Bone marrow (tissue), 2 donors: ENCODE measurements around the gene ARPC1B.
"Not testable (repeated sequence)": the region's sequence is repeated elsewhere in the genome, so short reads cannot be mapped to it uniquely, and the experiment has no call there.

ENCODE experiments used
- DNase-seq, 2 donors: peaks; one replicate each; lab custom pipeline; 2025; lab: John Stamatoyannopoulos, UW

Gene ARPC1B

DNA sequence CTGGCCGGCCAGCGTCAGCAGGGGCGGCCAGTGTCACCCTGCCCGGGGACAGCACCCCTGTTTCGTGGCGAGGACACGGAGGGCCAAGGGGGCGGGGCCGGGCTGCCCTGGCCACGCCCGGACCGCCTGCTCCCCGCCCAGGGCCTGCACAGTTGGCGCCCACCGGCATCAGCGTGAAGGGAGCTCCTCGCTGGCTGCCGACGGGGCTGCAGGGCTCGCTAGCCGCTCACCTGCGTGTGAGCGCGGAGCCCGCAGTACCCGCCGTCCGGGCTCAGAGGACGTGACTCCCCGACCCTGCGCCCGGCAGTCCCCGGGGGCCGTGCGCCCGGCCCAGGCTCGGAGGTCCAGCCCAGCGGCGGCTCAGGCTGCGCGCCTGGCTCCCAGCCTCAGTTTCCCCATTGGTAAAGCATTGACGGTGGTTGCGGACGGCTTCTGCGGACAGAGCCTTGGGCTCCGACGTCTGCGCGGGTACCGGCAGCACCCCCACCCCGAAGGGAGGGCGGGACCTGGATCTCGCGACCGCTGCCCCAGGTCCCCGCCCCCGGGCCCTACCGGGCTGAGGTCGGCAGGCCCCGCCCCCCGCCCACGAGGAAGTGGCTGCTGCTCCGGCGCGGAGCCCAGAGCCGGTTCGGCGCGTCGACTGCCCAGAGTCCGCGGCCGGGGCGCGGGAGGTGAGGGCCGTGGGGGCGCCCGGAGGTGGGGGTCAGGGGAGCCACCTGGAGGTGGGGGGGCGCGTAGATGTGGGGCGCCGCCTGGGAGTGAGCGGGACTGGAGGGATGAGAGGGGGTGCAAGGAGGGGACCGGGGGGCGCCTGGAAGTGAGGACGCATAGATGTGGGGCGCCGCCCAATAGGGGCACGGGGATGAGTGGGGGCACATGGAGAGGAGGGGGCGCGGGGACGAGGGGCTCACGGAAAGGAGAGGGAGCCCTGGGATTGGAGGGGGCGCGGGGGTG, at the start of gene ARPC1B:
TSS of gene ARPC1B (plus strand) at position 620 of the 954 bp plus-strand sequence. CDS start 10,985 bp downstream, outside the sequence.
- DNase-seq, result peak; percentile 35 to 65

DNA sequence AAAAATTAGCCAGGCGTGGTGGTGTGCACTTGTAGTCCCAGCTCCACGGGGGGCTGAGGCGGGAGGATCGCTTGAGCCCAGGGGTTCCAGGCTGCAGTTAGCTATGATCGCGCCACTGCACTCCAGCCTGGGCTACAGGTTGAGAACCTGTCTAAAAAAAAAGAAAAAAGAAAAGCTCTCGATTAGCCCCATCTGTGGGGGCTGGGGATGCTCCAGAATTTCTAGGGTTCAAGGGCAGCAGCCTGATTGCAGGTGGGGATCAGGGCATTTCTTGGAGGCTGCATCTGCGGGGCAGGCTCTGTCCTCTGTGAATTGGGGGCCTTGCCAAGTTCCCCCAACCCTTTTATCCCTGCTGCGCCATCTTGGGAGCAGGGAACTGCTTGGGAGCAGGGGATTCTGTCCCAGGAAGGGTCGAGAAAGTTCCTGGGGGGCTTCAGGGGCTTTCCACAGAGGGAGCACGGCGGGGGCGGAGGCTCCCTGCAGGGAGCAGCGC, 49.5 kb upstream of the ARPC1B start:
- DNase-seq, result no peak

DNA sequence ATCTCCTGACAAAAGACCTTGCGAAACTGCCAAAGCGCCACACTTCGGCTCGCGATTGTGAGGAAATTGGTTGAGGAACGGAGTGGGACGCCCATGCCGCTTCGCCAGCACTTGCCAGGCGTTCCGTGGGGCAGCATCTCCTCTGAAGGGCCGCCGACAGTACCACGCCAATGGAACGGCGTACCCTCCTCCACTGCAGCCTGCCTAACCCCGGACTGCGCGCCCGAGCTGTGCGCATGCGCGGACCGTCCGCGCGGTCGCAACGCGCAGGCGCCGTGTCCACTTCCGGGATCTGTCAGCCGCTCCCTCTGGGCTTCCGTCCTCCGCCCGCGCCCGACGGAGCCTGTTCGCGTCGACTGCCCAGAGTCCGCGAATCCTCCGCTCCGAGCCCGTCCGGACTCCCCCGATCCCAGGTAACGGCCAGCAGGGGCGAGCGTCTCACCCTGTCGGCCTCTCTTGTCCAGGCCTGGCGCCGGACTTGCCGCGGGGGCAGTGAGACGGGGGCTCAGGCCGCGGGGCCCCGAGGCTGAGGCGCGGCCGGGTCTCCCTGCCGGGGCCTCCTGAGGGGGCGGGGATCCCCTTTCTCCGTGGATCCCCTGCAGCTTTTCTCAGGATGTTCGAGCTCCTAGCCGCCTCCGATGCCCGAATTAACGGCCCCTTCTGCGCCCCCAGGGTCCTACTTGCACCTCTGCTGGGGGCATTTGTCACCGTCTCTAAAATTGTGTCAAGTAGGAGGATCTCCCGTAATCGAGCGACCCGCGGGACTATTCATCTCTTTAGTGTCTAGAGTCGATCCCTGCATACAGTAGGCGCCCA, 48.7 kb upstream of the ARPC1B start, which contains the start of gene ARPC1A:
TSS of gene ARPC1A (plus strand) at position 307 of the 816 bp plus-strand sequence. CDS start 7,456 bp downstream, outside the sequence.
- peak; percentile 77 to 87 for DNase-seq

DNA sequence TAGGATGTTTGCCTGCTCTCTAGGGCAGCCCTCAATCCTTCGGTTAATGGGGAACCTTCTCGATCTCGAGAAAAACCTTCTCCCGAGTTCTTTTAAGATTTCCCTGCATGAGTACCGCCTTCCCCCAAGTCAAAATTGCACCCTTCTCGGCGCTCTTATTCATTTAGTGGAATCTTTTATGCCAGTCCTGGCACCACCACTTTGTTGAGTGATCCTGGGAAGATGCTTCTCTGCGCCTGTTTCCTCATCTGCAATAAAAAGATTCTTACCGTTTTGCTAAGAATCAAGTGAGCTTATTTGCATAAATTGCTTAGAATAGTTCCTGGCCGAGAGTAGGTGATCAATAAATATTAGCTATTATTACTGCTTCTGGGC, 48.1 kb upstream of the ARPC1B start:
- DNase-seq, result no peak

DNA sequence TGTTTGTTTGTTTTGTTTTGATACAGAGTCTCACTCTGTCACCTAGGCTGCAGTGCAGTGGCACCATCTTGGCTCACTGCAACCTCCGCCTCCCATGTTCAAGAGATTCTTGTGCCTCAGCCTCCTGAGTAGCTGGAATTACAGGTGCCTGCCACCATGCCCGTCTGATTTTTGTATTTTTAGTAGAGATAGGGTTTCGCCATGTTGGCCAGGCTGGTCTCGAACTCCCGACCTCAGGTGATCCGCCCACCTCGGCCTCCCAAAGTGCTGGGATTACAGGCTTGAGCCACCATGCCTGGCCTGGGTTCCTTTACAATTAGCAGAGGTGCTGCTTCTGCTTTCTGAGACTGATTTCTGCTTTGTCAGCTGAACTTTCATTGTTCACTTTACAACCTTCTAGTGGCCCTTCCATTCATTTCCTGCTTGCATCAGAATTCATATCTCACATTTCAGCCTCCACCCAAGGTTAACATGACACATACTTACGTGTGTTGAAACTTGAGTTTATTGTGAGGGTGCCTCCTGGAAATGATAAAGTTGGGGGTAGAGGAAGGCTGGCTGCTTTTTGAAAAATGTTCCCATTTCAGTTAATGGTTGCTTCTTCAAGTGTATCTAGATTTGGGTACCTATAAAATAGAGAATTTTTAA, 44.1 kb upstream of the ARPC1B start:
- peak in 1 of 2 donors; percentile 59 for DNase-seq

DNA sequence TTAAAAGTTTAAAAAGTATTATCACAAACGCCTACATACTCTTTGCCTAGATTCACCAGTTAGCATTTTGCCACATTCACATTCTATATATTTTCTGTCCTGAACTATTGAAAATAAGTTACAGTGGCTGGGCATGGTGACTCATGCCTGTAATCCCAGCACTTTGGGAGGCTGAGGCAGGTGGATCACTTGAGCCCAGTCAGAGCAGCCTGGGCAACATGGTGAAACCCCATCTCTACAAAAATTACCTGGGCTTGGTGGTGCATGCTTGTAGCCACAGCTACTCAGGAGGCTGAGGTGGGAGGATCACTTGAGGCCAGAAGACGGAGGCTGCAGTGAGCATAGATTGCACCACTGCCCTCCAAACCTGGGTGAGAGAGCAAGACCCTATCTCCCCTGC, 43.5 kb upstream of the ARPC1B start:
- DNase-seq, result no peak

DNA sequence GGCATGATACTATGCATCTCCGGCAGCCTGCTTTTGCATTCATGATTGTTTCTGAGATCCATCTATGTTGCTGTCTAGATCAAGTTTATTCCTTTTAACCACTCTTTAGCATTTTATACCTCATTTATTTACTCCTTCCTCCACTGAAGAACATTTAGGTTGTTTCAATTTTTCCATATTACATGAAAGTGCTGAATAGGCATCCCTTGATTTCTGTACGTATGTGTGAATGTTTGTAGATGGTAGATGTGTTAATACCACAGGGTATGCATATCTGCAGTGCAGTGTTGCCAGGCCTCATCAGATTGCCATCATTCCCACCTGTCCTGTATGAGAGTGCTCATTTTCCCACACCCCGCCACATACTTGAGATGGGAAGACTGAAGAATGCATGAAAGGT, 34.9 kb upstream of the ARPC1B start:
- no peak for DNase-seq

DNA sequence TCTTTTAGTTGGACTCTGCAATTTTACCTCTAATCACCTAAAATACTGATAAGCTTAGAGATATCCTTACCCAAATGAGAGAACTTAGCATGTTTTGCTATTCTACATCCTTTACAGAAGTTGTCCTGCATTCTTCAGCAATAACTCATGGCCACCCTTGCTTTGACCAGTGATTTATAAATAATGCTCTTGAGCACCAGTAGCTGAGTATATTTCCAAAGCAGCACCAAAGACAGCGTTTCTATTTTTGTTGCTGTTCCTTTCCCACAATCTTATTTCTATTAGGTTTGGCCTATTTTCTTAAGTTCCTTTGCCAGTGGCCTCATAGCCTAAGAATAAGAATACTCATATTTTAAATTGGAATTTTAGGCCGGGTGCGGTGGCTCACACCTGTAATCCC, 33.9 kb upstream of the ARPC1B start:
- DNase-seq, result no peak

DNA sequence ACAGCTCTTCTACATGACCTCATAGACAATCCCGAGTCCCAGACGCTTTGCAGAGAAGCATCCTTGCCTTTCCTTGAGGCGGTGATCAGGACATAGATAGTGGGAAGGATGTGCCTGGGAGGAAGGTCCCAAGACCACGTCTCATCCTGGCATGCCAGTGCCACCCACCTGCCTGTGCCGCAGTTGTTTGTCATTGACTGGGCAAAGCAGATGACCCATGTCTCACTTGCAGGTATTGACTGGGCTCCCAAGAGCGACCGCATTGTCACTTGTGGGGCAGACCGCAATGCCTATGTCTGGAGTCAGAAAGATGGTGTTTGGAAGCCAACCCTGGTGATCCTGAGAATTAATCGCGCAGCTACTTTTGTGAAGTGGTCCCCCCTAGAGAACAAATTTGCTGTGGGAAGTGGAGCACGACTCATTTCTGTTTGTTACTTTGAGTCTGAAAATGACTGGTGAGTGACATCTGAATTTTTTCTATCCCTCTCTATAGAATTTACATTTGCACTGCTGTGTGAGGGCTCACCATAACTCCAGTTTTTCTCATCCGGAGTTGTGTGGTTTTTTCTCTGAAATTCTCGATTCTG, 30.4 kb upstream of the ARPC1B start:
- no peak for DNase-seq

DNA sequence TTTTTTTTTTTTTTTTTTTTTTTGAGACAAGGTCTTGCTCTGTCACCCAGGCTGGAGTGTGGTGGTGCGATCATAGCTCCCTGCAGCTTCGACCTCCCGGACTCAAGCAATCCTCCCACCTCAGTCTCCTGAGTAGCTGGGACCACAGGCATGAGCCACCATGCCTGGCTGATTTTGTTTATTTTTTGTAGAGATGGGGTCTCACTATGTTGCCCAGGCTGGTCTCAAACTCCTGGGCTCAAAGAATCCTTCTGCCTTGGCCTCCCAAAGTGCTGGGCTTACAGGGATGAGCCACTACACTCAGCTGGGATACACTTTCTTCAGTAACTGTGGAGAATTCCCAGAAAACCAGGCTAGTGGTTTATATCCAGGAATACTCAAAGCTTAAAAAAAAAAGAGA, 23.9 kb upstream of the ARPC1B start:
- not testable (repeated sequence) for DNase-seq

DNA sequence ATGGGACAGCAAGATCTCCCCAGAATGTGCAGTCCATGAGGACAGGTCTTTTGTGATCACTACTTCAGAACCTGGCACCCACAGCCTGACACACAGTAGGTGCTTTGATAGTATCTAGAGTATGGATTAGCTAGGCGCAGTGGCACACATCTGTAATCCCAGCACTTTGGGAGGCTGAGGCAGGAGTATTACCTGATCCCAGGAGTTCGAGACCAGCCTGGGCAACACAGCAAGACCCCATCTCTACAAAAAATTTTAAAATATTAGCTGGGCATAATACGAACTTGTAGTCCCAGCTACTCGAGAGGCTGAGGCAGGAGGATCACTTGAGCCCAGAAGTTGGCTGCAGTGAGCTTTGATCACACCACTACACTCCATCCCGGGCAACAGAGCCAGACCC, 22.3 kb upstream of the ARPC1B start:
- no peak for DNase-seq

DNA sequence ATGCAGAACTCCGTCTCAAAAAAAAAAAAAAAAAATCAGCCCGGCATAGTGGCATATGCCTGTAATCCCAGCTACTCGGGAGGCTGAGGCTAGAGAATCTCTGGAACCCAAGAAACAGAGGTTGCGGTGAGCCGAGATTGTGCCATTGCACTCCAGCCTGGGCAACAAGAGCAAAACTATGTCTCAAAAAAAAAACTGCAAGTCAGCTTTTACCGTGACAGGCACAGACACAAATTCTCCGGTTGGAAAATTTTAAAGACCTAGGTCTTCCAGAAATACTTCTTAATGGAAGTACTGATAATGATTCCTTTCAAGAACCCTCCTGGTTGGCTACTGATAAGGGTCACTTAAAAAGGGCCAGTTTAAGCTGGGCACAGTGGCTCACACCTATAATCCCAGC, 19.4 kb upstream of the ARPC1B start:
- no peak for DNase-seq

DNA sequence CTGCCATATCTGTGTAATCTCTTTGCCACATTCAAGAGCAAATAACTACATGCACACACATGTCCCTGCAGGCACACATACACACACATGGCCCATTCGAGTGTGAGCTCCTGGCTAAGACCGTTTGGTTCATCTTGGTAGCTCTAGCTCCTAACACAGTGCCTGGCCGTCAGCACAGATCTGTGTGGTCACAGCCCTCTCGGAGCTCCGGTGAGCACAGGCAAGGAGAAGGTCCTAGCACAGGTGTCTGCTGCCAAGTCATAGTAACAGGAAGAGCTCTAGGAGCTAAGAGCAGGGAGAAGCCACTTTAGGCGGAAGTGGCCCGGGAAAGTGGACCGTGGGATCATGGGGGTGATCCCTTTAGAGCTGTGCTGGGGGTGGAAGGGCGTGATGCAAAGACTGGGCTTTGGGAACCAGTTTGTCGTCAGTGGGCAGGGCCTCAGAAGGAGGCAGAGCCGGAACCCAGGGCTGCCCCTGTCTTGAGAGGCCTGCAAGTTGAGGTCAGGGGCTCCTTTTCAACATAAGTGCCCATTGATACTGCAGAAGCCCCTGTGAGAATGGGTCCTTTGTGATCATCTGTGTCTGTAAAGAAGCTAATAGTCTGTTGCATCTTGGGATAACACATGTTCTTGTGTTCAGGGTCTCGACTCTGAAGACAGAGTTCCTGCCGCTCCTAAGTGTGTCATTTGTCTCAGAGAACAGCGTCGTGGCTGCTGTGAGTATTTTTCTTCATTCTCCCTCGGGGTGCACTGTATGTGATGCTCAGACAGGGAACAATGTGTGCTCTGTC, 16.6 kb upstream of the ARPC1B start:
- DNase-seq, result no peak

DNA sequence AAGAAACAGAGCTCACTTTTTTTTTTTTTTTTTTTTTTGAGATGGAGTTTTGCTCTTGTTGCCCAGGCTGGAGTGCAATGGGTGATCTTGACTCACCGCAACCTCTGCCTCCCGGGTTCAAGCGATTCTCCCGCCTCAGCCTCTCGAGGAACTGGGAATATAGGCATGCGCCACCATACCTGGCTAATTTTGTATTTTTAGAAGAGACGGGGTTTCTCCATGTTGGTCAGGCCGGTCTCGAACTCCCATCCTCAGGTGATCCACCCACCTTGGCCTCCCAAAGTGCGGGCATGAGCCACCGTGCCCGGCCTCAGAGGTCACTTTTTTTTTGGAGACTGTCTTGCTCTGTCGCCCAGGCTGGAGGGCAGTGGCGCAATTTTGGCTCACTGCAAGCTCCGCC, 16.0 kb upstream of the ARPC1B start:
- DNase-seq, result not testable (repeated sequence)

DNA sequence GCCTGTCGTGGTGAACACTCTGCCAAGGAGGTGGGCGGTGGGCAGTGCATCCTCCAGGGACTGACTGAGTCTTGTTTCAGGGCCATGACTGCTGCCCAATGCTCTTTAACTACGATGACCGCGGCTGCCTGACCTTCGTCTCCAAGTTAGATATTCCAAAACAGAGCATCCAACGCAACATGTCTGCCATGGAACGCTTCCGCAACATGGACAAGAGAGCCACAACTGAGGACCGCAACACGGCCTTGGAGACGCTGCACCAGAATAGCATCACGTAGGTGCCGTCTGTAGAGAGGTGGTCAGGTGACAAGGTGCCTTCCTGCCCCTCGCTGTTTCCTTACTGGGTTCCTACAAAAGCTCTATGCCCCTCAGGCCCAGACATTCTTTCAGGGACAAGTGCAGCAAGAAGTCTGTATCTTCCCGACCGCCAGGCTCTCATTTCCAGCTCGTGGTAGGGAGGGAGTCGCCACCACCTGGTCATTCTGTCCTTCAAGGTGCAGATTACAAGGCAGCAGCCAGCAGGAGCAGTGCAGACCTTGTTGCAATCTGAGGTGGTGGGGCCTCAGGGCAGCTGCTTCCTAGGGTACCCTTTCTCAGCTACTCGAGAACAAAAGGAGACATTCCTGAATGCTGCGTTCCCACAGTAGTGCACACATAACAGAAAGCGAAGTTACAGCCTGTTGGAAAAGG, 14.9 kb upstream of the ARPC1B start:
- no peak for DNase-seq

DNA sequence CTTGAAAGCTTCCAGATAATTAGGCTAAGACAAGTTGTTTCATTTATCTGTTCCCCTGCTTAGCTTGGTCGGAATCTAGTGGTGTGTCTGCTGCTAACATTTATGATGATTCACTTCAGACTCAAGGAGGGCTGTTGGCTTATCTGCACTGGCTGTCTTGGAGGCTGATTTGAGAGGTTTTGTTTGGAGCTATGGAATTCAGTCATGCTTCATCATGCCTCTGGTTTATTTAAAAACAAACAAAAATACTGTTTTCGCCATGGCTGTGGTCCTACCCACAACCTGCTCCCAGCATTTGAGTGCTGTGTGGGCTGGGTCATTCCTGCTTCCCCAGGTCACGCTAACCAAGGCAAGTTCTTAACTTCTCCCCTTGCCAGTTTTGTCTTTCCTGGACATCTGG, 11.7 kb upstream of the ARPC1B start:
- no peak for DNase-seq

DNA sequence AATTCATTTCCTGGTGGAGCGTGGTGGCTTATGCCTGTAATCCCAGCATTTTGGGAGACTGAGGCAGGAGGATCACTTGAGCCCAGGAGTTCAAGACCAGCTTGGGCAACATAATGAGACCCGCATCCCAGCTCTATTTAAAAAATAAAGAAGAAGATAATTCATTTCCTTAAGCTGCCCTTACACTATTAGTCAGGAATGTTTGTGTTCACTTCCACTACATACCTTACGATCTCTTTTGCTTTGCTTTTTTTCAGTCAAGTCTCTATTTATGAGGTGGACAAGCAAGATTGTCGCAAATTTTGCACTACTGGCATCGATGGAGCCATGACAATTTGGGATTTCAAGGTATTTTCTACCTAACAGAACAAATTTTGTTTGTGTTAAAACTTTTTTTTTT, 11.2 kb upstream of the ARPC1B start:
- no peak for DNase-seq

DNA sequence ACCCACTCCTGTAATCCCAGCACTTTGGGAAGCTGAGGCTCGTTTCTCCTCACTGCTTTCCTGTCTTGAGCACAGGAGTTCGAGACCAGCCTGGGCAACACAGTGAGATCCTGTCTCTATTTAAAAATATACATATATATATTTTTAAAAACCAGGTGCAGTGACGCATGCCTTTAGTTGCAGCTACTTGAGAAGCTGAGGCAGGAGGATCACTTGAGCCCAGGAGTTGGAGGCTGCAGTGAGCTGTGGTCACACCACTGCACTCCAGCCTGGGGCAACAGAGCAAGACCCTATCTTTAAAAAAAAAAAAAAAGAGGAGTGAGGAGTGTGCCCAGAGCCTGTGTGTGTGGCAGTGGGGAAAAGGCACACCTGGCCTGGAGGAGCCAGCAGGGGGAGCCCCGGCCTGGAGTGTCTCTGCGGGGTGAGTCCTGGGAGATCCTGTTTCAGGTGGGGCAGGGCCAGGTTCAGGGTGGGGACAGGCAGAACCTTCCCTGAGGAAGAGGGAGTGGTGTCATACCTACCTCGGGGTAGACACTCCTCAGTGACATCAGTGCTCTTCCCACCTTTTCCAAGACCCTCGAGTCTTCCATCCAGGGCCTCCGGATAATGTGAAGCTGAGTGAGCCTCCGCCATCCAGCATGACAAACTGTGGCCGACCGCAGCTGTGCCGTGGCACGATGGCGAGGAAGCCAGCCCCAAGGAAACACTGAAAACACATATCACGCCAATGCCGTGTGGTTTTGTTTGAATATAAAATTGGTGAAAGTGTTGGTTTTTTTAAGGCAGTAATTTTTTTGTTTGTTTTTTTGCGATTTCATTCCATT, 9.0 kb upstream of the ARPC1B start:
- no peak for DNase-seq

DNA sequence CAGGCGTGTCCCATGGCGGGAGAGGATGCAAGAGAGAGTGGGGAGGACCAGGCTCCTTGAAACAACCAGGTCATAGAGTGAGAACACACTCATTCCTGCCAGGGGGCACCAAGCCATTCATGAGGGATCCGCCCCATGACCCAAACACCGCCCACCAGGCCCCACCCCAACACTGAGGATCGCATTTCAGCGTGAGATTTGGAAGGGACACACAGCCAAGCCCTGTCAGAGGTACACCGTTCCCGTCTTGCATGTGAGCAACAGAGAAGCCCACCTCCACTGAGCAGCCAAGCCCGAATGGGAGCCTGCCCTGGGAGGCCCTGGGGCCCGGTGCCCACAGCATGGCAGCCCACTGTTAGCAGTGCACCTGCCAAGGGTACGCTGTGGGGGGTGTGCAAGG, 7.9 kb upstream of the ARPC1B start:
- no peak for DNase-seq
